Measurements from ENCODE around the gene SYP.

The SYP gene

GRCh38 chrX:49199906-49200771 is at the start of gene SYP:
SYP (minus strand) TSS chrX:49200193; CDS start chrX:49200186, 7 bp downstream.
- H3K9me3 Mint-ChIP-seq = no peaks in the 10 kb centered on the region
- H3K4me3 Mint-ChIP-seq = peak within 1 kb of the TSS; percentile 51
- H3K27me3 Mint-ChIP-seq = peaks cover 22% of the 10 kb centered on the region
- peak within 1 kb of the TSS; percentile 69 for H3K27ac Mint-ChIP-seq
- intact Hi-C loops (cut with micrococcal nuclease) = loop anchor here (2.0 kb wide), 1 partner anchor 69 kb away; the partner anchor contains the start of gene PPP1R3F
- peaks cover 20% of the 10 kb centered on the region for H3K4me1 Mint-ChIP-seq (ENCODE audit: low read depth)
- no peaks in the 10 kb centered on the region for H3K36me3 Mint-ChIP-seq (ENCODE audit: low read depth)

DNA sequence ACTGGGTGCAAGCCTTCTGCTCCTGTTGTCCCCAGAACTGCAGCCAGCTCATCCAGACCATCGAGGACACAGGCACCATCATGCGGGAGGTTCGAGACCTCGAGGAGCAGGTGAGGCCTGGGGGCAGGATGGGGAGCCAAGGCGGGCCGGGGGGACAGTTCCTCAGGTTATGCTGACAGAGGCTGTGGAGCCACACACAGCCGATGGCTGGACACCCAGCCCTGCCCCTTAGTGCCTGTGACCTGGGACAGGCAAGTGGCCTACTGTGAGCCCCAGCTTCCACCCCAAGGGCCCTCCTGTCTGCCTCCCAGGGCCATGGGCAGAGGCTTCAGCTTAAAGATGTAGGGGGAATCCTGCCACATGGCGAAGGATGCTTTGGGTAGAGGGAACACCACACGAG is 49.6 kb upstream of the SYP start:
- Mint-ChIP-seq H3K4me3 (no peak overlapping the region), H3K36me3 (ENCODE audit: low read depth) (peaks cover 85% of the 10 kb centered on the region), H3K4me1 (ENCODE audit: low read depth) (peaks cover 28% of the 10 kb centered on the region), H3K9me3 (no peaks in the 10 kb centered on the region), H3K27me3 (no peaks in the 10 kb centered on the region), H3K27ac (no peak overlapping the region)
- intact Hi-C loops (cut with micrococcal nuclease) = no loop called here

DNA sequence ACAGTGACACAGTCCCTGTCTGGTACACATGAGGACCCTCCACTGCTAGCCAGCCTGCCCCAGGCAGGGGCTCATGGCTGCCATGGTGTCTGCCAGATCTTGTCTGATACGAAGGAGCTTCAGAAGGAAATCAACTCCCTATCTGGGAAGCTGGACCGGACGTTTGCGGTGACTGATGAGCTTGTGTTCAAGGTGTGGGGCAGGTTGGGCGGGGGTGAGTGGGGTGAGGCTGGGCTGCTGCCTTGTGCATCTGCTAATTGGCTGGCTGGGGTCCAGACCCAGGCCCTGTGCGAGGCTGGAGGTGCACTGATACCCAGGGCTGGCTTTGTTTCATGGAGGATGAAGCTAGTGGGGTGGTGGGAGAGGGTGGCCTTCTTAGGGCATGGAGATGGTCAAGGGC is 49.1 kb upstream of the SYP start:
- H3K27ac Mint-ChIP-seq = no peak overlapping the region
- no peaks in the 10 kb centered on the region for H3K27me3 Mint-ChIP-seq
- intact Hi-C loops (cut with micrococcal nuclease) = no loop called here
- peaks cover 90% of the 10 kb centered on the region for H3K36me3 Mint-ChIP-seq (ENCODE audit: low read depth)
- no peak overlapping the region for H3K4me3 Mint-ChIP-seq
- no peaks in the 10 kb centered on the region for H3K9me3 Mint-ChIP-seq
- peaks cover 28% of the 10 kb centered on the region for H3K4me1 Mint-ChIP-seq (ENCODE audit: low read depth)

- H3K27ac Mint-ChIP-seq = no peak overlapping the region
- intact Hi-C loops (cut with micrococcal nuclease) = no loop called here
- H3K27me3 Mint-ChIP-seq = no peaks in the 10 kb centered on the region
- no peaks in the 10 kb centered on the region for H3K9me3 Mint-ChIP-seq
- H3K4me1 Mint-ChIP-seq (ENCODE audit: low read depth) = peaks cover 19% of the 10 kb centered on the region
- peaks cover 99% of the 10 kb centered on the region for H3K36me3 Mint-ChIP-seq (ENCODE audit: low read depth)
- H3K4me3 Mint-ChIP-seq = no peak overlapping the region
Measured at GRCh38 chrX:49247916-49248811, 48.2 kb upstream of the SYP start.

DNA sequence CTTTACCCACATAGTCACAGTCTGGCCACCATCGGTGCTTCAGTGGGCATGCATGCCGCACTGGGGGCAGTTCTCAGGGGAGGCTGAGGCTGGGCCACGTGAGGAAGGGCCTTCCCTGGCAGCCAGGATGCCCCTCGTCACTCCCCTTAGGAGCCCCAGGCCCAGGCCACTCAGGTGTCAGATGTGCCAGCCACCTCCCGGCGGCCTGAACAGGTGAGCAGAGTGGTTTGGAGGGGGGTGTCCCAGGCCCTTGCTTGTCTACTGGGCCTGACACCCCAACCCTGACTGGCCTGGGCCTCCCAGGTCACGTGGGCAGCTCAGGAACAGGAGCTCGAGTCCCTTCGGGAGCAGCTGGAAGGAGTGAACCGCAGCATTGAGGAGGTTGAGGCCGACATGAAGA is 47.4 kb upstream of the SYP start:
- Mint-ChIP-seq H3K36me3 (ENCODE audit: low read depth) (peaks cover 100% of the 10 kb centered on the region), H3K4me3 (no peak overlapping the region), H3K4me1 (ENCODE audit: low read depth) (peaks cover 17% of the 10 kb centered on the region), H3K27me3 (no peaks in the 10 kb centered on the region), H3K9me3 (no peaks in the 10 kb centered on the region), H3K27ac (no peak overlapping the region)
- intact Hi-C loops (cut with micrococcal nuclease) = no loop called here

DNA sequence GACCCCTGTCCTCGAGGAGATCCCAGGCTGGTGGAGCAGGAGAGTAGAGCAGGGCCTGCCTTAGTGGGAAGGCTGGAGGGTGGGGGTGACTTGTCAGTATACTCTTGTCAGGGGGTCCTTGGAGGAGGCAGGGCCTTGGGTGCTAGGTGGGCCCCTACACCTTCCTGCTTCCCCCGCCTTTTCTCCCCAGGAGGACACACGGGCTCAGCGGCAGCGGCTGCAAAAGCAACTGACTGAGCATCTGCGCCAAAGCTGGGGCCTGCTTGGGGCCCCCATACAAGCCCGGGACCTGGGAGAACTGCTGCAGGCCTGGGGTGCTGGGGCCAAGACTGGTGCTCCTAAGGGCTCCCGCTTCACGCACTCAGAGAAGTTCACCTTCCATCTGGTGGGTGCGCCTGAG is 46.5 kb upstream of the SYP start:
- no peak overlapping the region for H3K4me3 Mint-ChIP-seq
- H3K9me3 Mint-ChIP-seq = no peaks in the 10 kb centered on the region
- peaks cover 100% of the 10 kb centered on the region for H3K36me3 Mint-ChIP-seq (ENCODE audit: low read depth)
- intact Hi-C loops (cut with micrococcal nuclease) = no loop called here
- peaks cover 17% of the 10 kb centered on the region for H3K4me1 Mint-ChIP-seq (ENCODE audit: low read depth)
- H3K27ac Mint-ChIP-seq = no peak overlapping the region
- no peaks in the 10 kb centered on the region for H3K27me3 Mint-ChIP-seq

GRCh38 chrX:49244207-49244606 is 44.2 kb upstream of the SYP start:
- Mint-ChIP-seq H3K36me3 (ENCODE audit: low read depth) (peaks cover 99% of the 10 kb centered on the region), H3K4me1 (ENCODE audit: low read depth) (peaks cover 14% of the 10 kb centered on the region), H3K4me3 (no peak overlapping the region), H3K27me3 (no peaks in the 10 kb centered on the region), H3K9me3 (no peaks in the 10 kb centered on the region), H3K27ac (peak overlapping the region; percentile 4)
- intact Hi-C loops (cut with micrococcal nuclease) = no loop called here

GRCh38 chrX:49243166-49243565 is 43.2 kb upstream of the SYP start:
- H3K9me3 Mint-ChIP-seq = no peaks in the 10 kb centered on the region
- H3K27ac Mint-ChIP-seq = peak overlapping the region; percentile 63
- no peaks in the 10 kb centered on the region for H3K27me3 Mint-ChIP-seq
- peaks cover 14% of the 10 kb centered on the region for H3K4me1 Mint-ChIP-seq (ENCODE audit: low read depth)
- H3K36me3 Mint-ChIP-seq (ENCODE audit: low read depth) = peaks cover 89% of the 10 kb centered on the region
- intact Hi-C loops (cut with micrococcal nuclease) = no loop called here
- H3K4me3 Mint-ChIP-seq = no peak overlapping the region

DNA sequence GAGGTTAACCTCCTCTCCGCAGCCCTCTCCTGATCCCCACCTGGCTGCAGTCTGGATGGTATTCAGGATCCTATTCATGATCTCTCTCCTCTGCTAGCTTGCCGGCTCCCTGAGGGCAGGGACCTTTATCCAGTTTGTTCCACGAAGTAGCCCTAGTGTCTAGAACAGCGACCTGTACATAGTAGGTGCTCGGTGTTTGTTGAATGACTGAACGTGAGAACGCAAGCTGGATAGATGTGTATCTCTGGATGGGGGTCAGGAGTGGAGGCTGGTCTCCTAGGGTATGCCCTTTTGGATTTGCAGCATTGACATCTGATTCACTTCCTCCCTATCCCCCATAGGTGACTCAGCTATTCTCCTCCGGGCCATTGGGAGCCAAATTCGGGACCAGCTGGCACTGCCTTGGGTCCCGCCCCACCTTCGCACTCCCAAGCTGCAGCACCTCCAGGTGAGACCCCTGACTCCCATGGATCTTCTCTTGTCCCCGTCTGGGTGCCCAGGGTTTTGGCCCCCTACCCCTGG is 42.6 kb upstream of the SYP start:
- Mint-ChIP-seq H3K27ac (peak overlapping the region; percentile 51), H3K4me3 (no peak overlapping the region), H3K27me3 (no peaks in the 10 kb centered on the region), H3K36me3 (ENCODE audit: low read depth) (peaks cover 83% of the 10 kb centered on the region), H3K9me3 (no peaks in the 10 kb centered on the region), H3K4me1 (ENCODE audit: low read depth) (peaks cover 14% of the 10 kb centered on the region)
- intact Hi-C loops (cut with micrococcal nuclease) = no loop called here

- H3K9me3 Mint-ChIP-seq = no peaks in the 10 kb centered on the region
- peaks cover 54% of the 10 kb centered on the region for H3K36me3 Mint-ChIP-seq (ENCODE audit: low read depth)
- intact Hi-C loops (cut with micrococcal nuclease) = loop anchor here (5.0 kb wide), 1 partner anchor 46 kb away; no protein-coding TSS in a partner anchor
- peaks cover 24% of the 10 kb centered on the region for H3K4me1 Mint-ChIP-seq (ENCODE audit: low read depth)
- no peaks in the 10 kb centered on the region for H3K27me3 Mint-ChIP-seq
- H3K4me3 Mint-ChIP-seq = peak overlapping the region; percentile 39
- H3K27ac Mint-ChIP-seq = no peak overlapping the region
Measured at GRCh38 chrX:49238735-49239134, 38.7 kb upstream of the SYP start.

GRCh38 chrX:49237060-49237459 is 37.1 kb upstream of the SYP start:
- intact Hi-C loops (cut with micrococcal nuclease) = loop anchor here (5.0 kb wide), 1 partner anchor 45 kb away; no protein-coding TSS in a partner anchor
- H3K9me3 Mint-ChIP-seq = no peaks in the 10 kb centered on the region
- no peaks in the 10 kb centered on the region for H3K27me3 Mint-ChIP-seq
- H3K4me1 Mint-ChIP-seq (ENCODE audit: low read depth) = peaks cover 17% of the 10 kb centered on the region
- peaks cover 37% of the 10 kb centered on the region for H3K36me3 Mint-ChIP-seq (ENCODE audit: low read depth)
- H3K4me3 Mint-ChIP-seq = peak overlapping the region; percentile 96
- H3K27ac Mint-ChIP-seq = peak overlapping the region; percentile 93

DNA sequence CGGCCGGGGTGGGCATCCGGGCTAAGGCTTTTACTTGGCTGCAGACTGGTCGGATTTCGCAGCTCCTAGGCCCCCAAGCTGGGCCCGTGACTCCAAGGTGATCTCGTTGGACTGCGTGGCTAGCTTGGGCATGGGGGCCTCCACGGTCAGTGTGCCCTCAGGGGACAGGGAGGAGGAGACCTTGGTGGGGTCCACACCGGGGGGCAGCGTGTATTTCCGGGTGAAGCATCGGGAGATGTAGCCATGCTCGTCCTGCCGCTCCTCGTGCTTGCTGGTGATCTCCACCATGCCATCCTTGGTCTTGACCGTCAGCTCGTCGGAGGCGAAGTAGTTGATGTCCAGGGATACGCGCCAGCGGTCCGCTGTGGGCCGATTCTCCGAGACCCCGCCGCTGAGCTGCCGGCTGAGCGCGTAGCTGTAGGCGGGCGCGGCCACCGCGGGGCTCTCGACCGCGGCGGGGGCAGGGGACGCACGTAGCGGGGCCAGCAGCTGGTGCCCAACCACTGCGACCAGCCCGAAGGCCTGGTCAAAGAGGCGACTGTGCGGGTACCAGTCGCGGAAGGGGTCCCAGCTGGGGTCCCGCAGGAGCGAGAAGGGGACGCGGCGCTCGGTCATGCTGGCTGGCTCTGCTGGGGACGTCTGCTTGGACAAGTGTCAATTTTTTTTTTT is 34.0 kb upstream of the SYP start:
- H3K36me3 Mint-ChIP-seq (ENCODE audit: low read depth) = peaks cover 9% of the 10 kb centered on the region
- H3K9me3 Mint-ChIP-seq = no peaks in the 10 kb centered on the region
- no peaks in the 10 kb centered on the region for H3K27me3 Mint-ChIP-seq
- no peak overlapping the region for H3K27ac Mint-ChIP-seq
- intact Hi-C loops (cut with micrococcal nuclease) = no loop called here
- peaks cover 34% of the 10 kb centered on the region for H3K4me1 Mint-ChIP-seq (ENCODE audit: low read depth)
- no peak overlapping the region for H3K4me3 Mint-ChIP-seq

DNA sequence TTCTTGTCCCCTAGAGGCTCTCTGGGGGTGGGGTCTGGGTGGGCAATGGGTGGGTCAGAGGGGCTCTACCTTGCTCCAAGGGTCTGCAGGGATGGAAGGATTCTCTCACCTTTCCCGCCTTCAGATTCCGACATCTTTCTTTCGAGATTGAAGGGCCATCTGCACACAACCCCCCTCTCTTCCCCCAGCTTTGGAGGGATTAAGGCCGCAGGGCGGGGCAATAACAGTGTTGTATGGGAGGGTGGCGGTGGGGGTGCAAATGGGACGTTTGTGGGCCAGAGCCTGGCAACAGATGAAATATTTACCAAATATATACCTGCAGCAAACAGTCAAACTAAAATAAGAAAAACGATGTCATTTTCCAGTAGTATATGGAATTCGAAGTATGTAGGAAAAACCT is 33.2 kb upstream of the SYP start, which contains the start of gene CACNA1F:
Gene CACNA1F (minus strand): TSS at position 165 of the 400 bp plus-strand sequence. CDS start 31 bp downstream, at position 134.
- Mint-ChIP-seq H3K36me3 (ENCODE audit: low read depth) (peaks cover 9% of the 10 kb centered on the region), H3K27me3 (no peaks in the 10 kb centered on the region), H3K4me1 (ENCODE audit: low read depth) (peaks cover 34% of the 10 kb centered on the region), H3K27ac (peak within 1 kb of the TSS; percentile 30), H3K4me3 (no peak within 1 kb of the TSS), H3K9me3 (no peaks in the 10 kb centered on the region)
- intact Hi-C loops (cut with micrococcal nuclease) = no loop called here
